Activated CD8-positive, alpha-beta memory T cell treated with anti-CD3 and anti-CD28 coated beads, Interleukin-2, amount 50 U/mL, for 4 hours (primary cell): Measurements from ENCODE around the gene CBFA2T3.

ENCODE experiments used
- DNase-seq: peaks from one replicate; pipeline ENCODE4 v3.0.0-alpha.2; 2020

CBFA2T3 gene

GRCh38 chr16:88830783-88831182 lies 146.2 kb downstream of the CBFA2T3 start:
- DNase-seq: no peak

GRCh38 chr16:88830258-88830657 lies 146.7 kb downstream of the CBFA2T3 start:
- DNase-seq: no peak

GRCh38 chr16:88828711-88829110 lies 148.3 kb downstream of the CBFA2T3 start:
- DNase-seq: no peak

DNA sequence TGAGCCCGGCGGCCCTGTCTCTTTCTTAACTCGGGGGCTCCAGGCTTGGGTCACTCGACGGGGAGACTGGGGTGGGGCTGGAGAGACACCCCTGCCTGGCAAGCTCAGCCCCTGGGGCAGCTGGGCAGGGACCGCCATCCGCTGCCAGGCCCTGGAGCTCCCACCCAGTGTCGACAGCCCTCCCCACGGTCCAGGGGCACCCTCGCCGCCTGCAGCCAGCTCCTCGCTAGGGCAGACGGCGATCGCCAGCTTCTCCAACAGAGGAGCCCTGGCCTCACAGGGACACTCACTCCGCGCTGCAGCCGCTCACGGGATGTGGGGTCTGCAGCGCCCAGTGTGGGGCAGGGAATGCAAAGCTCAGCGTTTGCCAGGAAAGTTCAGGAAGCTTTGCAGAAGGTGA lies 149.3 kb downstream of the CBFA2T3 start:
- DNase-seq: no peak

- DNase-seq: no peak
Observed at GRCh38 chr16:88826070-88826840, 150.8 kb downstream of the CBFA2T3 start.

DNA sequence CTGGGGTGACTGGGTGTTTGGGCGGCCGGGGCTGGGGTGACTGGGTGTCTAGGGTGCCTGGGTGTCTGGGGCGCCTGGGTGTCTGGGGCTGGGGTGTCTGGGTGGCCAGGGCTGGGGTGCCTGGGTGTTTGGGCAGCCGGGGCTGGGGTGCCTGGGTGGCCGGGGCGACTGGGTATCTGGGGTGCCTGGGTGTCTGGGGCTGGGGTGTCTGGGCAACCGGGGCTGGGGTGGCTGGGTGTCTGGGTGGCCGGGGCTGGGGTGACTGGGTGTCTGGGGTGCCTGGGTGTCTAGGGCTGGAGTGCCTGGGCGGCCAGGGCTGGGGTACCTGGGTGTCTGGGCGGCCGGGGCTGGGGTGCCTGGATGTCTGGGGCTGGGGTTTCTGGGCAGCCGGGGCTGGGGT lies 151.9 kb downstream of the CBFA2T3 start:
- no peak for DNase-seq
